Measurements from ENCODE around the gene MCOLN2.
A peak's percentile ranks its signal among the peaks of the same experiment; 100 is the strongest.

Gene MCOLN2

DNA sequence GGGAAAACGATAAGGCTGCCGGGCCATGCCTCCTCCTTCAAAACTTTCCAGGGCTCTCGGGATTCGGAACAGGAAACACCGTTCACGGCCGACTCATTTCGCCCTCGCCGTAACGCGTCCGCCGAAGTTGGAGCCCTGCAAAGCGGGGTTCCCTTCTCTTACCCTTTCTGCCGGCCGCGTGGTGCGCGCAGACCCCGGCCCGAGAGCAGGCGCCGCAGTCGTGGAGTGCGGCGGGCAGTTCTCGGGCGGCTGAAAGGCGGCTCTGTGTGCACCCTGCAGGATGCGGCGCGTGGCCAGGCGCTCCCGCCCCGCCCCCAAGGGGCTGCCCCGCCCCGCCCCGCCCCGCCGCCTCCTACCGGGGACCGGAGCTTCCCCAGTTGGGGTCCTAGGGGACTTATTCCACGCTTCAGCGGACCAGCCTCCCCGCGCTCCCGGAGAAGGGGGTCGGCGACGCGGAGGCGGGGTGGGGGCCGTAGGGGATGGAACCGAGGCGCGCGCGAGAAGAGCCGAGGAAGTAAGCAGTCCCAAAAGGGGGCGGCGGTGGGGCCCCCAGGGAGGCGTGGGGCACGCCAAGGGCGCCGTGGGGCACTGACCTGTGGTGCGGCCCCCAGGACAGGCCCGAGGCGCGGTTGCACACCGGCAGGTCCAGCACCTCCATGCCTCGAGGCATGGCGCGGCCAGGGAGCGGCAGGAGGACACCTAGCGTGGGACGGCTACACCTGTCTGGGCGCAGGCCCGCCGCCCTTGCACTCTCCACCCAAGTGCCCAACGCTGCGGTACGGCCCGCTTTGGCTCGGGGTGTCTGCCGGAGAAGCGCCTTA is at the start of gene MCOLN2:
TSS of gene MCOLN2 (minus strand) at position 268 of the 821 bp plus-strand sequence. CDS start at position 27, 241 bp downstream.
- DNase-seq (ENCODE audit: extremely low spot score) = peak; percentile 89
- ChIA-PET CTCF (no interaction called here), POLR2A (interaction anchor here (1.0 to 1.2 kb wide), 2 partner anchors 229 to 262 kb away, joined by 3 to 4 read pairs; partner anchors contain the start of gene C1orf52)
- TF ChIP-seq NFRKB (IDR thresholded peaks at IDR 0.05) = no peak
- TF ChIP-seq L3MBTL2 (conservative IDR thresholded peaks at IDR 0.05) = peak; percentile 81

- DNase-seq (ENCODE audit: extremely low spot score) = no peak
- CTCF ChIA-PET = interaction anchor here (0.6 kb wide), 1 partner anchor 98 kb away, joined by 3 read pairs; no protein-coding TSS in a partner anchor
- no peak for TF ChIP-seq TARDBP (IDR thresholded peaks at IDR 0.05)
- TF ChIP-seq ARNT (IDR thresholded peaks at IDR 0.05) = no peak
- no peak for TF ChIP-seq SP1 (IDR thresholded peaks at IDR 0.05)
- no peak for TF ChIP-seq ZNF384 (IDR thresholded peaks at IDR 0.05)
- no peak for TF ChIP-seq ELF4 (IDR thresholded peaks at IDR 0.05)
- TF ChIP-seq FOXM1 (IDR thresholded peaks at IDR 0.05; ENCODE audit: borderline replicate concordance) = no peak
- no peak for TF ChIP-seq LEF1 (IDR thresholded peaks at IDR 0.05; ENCODE audit: borderline replicate concordance)
- no peak for TF ChIP-seq L3MBTL2 (conservative IDR thresholded peaks at IDR 0.05)
- no peak for TF ChIP-seq CTBP1 (IDR thresholded peaks at IDR 0.05; ENCODE audit: borderline replicate concordance)
- TF ChIP-seq BHLHE40 (IDR thresholded peaks at IDR 0.05; ENCODE audit: borderline replicate concordance) = no peak
- no peak for TF ChIP-seq SUZ12 (IDR thresholded peaks at IDR 0.05)
- TF ChIP-seq, protein P1, sequence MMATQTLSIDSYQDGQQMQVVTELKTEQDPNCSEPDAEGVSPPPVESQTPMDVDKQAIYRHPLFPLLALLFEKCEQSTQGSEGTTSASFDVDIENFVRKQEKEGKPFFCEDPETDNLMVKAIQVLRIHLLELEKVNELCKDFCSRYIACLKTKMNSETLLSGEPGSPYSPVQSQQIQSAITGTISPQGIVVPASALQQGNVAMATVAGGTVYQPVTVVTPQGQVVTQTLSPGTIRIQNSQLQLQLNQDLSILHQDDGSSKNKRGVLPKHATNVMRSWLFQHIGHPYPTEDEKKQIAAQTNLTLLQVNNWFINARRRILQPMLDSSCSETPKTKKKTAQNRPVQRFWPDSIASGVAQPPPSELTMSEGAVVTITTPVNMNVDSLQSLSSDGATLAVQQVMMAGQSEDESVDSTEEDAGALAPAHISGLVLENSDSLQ (IDR thresholded peaks at IDR 0.05) = no peak
- POLR2A ChIA-PET = no interaction called here
Observed at GRCh38 chr1:85042413-85042812, 45.5 kb upstream of the MCOLN2 start.

- ChIA-PET CTCF (no interaction called here), POLR2A (no interaction called here)
- TF ChIP-seq LEF1 (IDR thresholded peaks at IDR 0.05; ENCODE audit: borderline replicate concordance) (no peak), ZNF384 (IDR thresholded peaks at IDR 0.05) (no peak), L3MBTL2 (conservative IDR thresholded peaks at IDR 0.05) (no peak), CTBP1 (IDR thresholded peaks at IDR 0.05; ENCODE audit: borderline replicate concordance) (no peak), HDGF (IDR thresholded peaks at IDR 0.05; ENCODE audit: borderline replicate concordance) (no peak), FOXM1 (IDR thresholded peaks at IDR 0.05; ENCODE audit: borderline replicate concordance) (no peak), ELF4 (IDR thresholded peaks at IDR 0.05) (no peak), SP1 (IDR thresholded peaks at IDR 0.05) (no peak), BHLHE40 (IDR thresholded peaks at IDR 0.05; ENCODE audit: borderline replicate concordance) (no peak), SUZ12 (IDR thresholded peaks at IDR 0.05) (no peak), FOXK2 (IDR thresholded peaks at IDR 0.05) (no peak), ARNT (IDR thresholded peaks at IDR 0.05) (no peak), NFRKB (IDR thresholded peaks at IDR 0.05) (no peak), FOXA1 (IDR thresholded peaks at IDR 0.05) (no peak)
- TF ChIP-seq, protein P1 (IDR thresholded peaks at IDR 0.05) = no peak
- no peak for DNase-seq (ENCODE audit: extremely low spot score)
Observed at GRCh38 chr1:85041793-85042192, 44.9 kb upstream of the MCOLN2 start.

DNA sequence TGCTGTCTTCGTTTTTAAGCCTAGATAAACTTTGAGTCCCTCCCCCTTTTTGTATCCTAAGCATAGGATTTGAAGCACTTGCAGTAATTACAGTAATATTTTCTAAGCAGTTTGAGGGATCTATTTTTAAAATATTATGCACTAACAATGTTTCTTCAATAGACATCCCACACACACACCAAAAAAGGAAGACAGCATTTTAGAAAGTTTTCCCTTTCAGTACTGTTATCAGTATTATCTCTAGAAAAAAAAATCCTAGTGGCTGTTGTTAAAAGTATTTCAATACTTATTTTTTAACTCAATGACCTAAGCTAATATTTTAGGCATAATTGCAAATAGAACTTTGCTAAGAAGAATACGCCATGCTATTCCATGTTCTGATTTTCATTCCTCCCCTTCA is 36.3 kb upstream of the MCOLN2 start:
- TF ChIP-seq ELF4 (IDR thresholded peaks at IDR 0.05) = no peak
- DNase-seq (ENCODE audit: extremely low spot score) = no peak
- ChIA-PET CTCF (no interaction called here), POLR2A (no interaction called here)

DNA sequence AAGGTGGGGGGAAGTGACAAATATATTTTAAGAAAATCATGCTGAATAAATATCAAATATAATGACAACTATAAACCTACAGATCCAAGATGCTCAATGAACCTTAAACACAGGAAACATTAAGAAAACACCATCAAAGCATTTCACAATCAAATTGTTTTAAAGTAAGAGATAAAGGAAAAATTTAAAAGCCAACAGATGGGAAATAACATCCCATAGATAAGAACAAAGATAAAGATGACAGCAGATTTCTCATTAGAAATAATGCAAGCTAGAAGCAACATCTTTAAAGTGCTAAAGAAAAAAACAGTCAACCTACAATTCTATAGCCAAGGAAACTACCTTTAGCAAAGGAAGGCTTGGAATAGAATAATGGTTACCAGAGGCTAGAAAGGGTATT is 33.6 kb upstream of the MCOLN2 start:
- no peak for DNase-seq (ENCODE audit: extremely low spot score)
- CTCF ChIA-PET = no interaction called here
- no peak for TF ChIP-seq BHLHE40 (IDR thresholded peaks at IDR 0.05; ENCODE audit: borderline replicate concordance)
- TF ChIP-seq ZNF384 (IDR thresholded peaks at IDR 0.05) = no peak
- TF ChIP-seq TARDBP (IDR thresholded peaks at IDR 0.05) = no peak
- no peak for TF ChIP-seq FOXM1 (IDR thresholded peaks at IDR 0.05; ENCODE audit: borderline replicate concordance)
- TF ChIP-seq LEF1 (IDR thresholded peaks at IDR 0.05; ENCODE audit: borderline replicate concordance) = no peak
- no peak for TF ChIP-seq CTBP1 (IDR thresholded peaks at IDR 0.05; ENCODE audit: borderline replicate concordance)
- TF ChIP-seq HDGF (IDR thresholded peaks at IDR 0.05; ENCODE audit: borderline replicate concordance) = no peak
- no peak for TF ChIP-seq FOXA1 (IDR thresholded peaks at IDR 0.05)
- POLR2A ChIA-PET = no interaction called here

- POLR2A ChIA-PET = no interaction called here
- no peak for TF ChIP-seq LEF1 (IDR thresholded peaks at IDR 0.05; ENCODE audit: borderline replicate concordance)
- no peak for TF ChIP-seq FOXM1 (IDR thresholded peaks at IDR 0.05; ENCODE audit: borderline replicate concordance)
- TF ChIP-seq HDGF (IDR thresholded peaks at IDR 0.05; ENCODE audit: borderline replicate concordance) = no peak
- TF ChIP-seq CTBP1 (IDR thresholded peaks at IDR 0.05; ENCODE audit: borderline replicate concordance) = no peak
- no peak for TF ChIP-seq TARDBP (IDR thresholded peaks at IDR 0.05)
- TF ChIP-seq NFRKB (IDR thresholded peaks at IDR 0.05) = no peak
- TF ChIP-seq L3MBTL2 (conservative IDR thresholded peaks at IDR 0.05) = no peak
- TF ChIP-seq SP1 (IDR thresholded peaks at IDR 0.05) = no peak
- TF ChIP-seq, protein P1 (IDR thresholded peaks at IDR 0.05) = no peak
- TF ChIP-seq SUZ12 (IDR thresholded peaks at IDR 0.05) = no peak
- no peak for TF ChIP-seq ARNT (IDR thresholded peaks at IDR 0.05)
- CTCF ChIA-PET = interaction anchor here (0.7 to 1.3 kb wide), 4 partner anchors 9 to 203 kb away, joined by 3 to 18 read pairs (median 3); no protein-coding TSS in a partner anchor
- no peak for DNase-seq (ENCODE audit: extremely low spot score)
Observed at GRCh38 chr1:85028151-85028550, 31.2 kb upstream of the MCOLN2 start.
